ENCODE measurements around the gene SSBP4.
"Not testable (repeated sequence)": the region's sequence is repeated elsewhere in the genome, so short reads cannot be mapped to it uniquely, and the experiment has no call there.

Gene SSBP4

DNA sequence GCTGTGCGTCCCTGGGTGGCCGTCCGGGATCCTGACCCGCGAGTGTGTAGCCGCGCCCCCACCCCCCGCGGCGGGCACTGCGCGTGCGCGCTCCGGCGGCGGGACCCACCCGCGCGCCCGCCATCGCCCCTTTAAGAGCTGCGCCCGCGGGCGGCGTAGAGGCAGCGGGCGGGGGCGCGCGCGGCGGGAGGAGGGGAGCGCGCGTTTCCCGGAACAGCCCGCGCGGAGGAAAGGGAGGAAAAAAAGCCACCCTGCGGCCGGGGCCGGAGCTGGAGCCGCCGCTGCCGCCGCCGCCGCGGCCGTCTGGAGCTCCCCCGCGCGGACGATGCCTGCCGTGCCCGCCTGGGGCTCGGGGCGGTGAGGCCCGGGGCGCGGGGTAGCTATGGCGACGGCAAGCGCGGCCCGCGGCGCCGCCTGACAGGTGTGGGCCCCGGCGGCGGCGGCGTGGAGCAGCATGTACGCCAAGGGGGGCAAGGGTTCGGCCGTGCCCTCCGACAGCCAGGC, at the start of gene SSBP4:
TSS of gene SSBP4 (plus strand) at position 204 of the 504 bp plus-strand sequence. CDS start at position 455, 251 bp downstream.
- peak; percentile 10; the same call in 1 of the 2 replicates for TF ChIP-seq POLR2A (IDR thresholded peaks at IDR 0.05; ENCODE audit: low read depth, low read length)
- DNase-seq (ENCODE audit: insufficient read length, low spot score): no peak
- FAIRE-seq: no peak

DNA sequence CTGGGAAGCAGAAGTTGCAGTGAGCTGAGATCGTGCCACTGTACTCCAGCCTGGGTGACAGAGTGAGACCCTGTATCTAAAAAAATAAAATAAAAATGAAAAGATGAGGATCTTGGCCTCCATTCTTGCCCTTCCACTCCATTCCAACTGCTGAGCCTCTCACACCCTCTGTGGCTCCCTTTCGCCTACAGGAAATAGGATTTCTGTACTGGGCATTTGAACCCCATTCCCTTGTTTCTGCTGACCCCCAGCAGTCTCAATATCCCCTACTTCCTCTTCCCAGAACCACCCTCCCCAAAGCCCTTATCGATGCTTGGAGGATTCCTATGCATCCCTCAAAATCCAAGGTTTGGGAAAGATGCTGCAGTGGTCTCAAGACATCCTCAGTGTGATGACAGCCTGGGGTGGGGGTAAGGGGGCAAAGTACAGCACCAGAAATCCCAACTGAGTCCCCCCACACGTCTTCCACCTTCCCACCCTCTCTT, 45.7 kb upstream of the SSBP4 start:
- FAIRE-seq (no peak), DNase-seq (ENCODE audit: insufficient read length, low spot score) (no peak)
- no peak for TF ChIP-seq POLR2A (IDR thresholded peaks at IDR 0.05; ENCODE audit: low read depth, low read length)

DNA sequence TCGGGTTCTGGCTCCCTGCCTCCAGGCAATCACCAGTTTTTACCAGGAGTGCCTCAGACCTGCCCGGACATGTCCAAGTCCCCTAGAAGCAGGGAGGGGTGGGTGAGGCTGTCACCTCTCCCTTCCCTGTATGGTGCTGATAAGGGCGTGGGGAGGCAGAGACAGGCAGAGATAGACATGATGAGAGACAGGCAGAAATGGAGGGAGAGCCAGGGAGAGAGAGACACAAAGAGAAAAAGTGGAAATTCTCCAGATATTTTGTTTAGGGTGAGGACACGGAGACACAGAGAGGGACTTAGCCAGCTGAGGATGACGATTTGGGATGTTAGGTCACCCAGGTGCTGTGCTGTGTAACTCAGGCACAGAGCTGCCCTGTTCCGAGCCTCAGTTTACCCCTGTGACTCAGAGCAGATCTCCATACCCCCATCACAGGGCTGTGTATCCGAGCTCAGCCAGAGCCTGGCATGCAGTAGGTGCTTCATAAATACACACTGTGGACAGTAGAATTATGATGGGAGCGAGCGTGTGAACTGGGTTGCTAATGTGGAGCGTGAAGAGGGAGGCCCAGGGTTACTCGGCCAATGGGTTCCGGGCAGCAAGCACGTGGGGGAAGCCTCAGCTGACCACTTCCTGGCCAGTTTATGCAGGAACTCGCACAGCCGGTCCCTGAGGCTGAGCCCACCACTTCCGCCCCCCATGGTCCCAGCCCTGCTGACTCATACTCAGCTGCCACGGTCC, 45.1 kb upstream of the SSBP4 start:
- FAIRE-seq (no peak), DNase-seq (ENCODE audit: insufficient read length, low spot score) (peak; percentile 97)
- no peak for TF ChIP-seq POLR2A (IDR thresholded peaks at IDR 0.05; ENCODE audit: low read depth, low read length)

DNA sequence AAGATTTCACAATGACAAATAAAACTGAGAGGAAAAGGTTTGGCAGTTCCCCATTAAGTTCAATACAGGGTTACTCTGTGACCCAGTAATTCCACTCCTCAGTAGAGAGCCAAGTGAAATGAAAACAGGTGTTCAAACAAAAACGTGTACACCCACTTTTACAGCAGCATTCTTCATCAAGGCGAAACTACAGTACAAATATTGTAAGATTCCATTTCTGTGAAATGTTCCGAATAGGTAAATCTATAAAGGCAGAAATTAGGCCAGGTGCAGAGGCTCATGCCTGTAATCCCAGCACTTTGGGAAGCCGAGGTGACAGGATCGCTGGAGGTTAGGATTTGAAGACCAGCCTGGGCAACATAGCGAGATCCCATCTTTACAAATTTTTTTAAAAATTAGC, 42.2 kb upstream of the SSBP4 start:
- FAIRE-seq: no peak
- TF ChIP-seq POLR2A (IDR thresholded peaks at IDR 0.05; ENCODE audit: low read depth, low read length): no peak
- DNase-seq (ENCODE audit: insufficient read length, low spot score): no peak

DNA sequence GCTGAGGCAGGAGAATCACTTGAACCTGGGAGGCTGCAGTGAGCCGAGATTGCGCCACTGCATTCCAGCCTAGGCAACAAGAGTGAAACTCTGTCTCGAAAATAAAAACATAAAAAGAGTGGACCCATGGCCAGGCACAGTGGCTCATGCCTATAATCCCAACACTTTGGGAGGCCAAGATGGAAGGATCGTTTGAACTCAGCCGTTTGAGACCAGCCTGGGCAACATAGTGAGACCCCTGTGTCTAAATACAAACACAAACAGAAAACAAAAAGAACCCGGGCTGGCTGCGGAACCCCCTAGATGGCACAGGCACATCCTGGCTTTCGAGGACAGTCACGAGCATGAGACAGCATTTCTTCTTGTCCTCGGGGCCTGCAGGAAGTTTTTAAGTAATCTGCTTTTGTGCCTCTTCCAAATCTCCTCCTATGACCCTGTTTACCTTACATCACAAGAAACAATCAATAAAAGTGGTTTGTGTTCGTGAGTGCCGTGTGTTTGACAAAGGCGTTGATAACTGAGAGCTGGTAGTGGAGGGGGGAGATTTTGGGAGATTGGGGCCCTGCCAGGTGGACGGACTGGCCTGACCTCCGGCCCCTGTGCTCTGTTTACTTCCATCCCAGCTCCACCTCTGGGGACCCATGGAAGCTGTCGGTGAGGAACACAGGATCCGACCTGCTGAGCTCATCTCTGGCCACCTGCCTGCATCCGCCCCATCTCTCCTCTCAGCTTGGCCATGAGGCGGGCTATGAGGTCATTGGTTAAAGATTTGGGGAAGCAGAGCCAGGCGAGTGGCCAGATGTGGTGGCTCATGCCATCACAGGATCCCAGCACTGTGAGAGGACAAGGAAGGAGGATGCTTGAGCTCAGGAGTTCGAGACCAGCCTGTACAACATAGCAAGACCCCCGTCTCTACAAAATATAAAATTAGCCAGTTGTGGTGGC, 39.1 kb upstream of the SSBP4 start:
- DNase-seq (ENCODE audit: insufficient read length, low spot score) (peak; percentile 81), FAIRE-seq (peak; percentile 72)
- no peak for TF ChIP-seq POLR2A (IDR thresholded peaks at IDR 0.05; ENCODE audit: low read depth, low read length)

DNA sequence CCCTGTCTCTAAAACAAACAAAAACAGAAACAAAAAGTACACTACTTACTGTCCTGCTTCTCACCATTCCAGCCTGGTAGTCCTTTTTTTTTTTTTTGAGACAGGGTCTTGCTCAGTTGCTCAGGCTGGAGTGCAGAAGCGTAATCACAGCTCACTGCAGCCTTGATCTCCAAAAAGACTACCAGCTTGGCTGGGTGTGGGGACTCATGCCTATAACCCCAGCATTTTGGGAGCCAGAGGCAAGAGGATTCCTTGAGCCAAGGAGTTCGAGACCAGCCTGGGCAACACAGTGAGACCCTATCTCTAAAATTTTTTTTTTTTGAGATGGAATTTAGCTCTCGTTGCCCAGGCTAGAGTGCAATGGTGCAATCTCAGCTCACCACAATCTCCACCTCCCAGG, 38.4 kb upstream of the SSBP4 start:
- DNase-seq (ENCODE audit: insufficient read length, low spot score) (no peak), FAIRE-seq (no peak)
- TF ChIP-seq POLR2A (IDR thresholded peaks at IDR 0.05; ENCODE audit: low read depth, low read length): no peak

DNA sequence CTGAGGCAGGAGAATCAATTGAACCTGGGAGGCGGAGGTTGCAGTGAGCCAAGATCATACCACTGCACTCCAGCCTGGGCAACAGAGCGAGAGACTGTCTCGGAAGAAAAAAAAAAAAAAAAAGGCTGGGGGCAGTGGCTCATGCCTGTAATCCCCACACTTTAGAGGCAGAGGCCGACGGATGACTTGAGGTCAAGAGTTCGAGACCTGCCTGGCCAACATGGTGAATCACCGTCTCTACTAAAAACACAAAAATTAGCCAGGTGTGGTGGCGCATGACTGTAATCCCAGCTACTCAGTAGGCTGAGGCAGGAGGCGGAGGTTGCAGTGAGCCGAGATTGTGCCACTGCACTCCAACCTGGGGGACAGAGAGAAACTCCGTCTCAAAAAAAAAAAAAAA, 35.6 kb upstream of the SSBP4 start:
- FAIRE-seq; DNase-seq (ENCODE audit: insufficient read length, low spot score): not testable (repeated sequence)

DNA sequence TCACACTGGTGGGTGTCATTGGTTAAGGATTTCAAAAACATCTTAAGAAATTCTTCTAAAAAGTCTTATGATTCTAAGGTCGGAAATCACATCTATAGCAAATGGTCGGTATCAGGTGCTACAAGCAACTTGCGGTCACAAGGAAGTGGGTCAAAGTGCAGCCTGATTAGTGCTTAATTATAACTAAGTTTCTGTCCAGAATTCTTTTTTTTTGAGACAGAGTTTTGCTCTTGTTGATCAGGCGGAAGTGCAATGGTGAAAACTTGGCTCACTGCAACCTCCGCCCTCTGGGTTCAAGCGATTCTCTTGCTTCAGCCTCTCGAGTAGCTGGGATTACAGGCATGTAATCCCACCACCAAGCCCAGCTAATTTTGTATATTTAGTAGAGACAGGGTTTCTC, 34.4 kb upstream of the SSBP4 start:
- FAIRE-seq (no peak), DNase-seq (ENCODE audit: insufficient read length, low spot score) (no peak)
- no peak for TF ChIP-seq POLR2A (IDR thresholded peaks at IDR 0.05; ENCODE audit: low read depth, low read length)

DNA sequence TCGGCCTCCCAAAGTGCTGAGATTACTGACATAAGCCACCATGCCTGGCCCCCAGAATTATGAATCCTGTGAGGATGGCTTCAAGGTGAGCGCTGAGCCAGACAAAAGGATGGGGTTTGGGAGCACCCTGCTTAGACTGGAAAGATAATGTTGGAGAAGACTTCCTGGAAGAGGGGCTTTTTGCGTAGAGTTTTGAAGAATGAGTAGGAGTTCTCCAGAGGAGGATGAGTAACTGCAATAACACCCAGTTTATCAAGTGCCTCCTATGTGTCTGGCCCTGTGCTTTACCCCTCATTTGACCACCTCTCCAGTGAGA, 33.9 kb upstream of the SSBP4 start:
- TF ChIP-seq POLR2A (IDR thresholded peaks at IDR 0.05; ENCODE audit: low read depth, low read length): no peak
- DNase-seq (ENCODE audit: insufficient read length, low spot score) (no peak), FAIRE-seq (no peak)

DNA sequence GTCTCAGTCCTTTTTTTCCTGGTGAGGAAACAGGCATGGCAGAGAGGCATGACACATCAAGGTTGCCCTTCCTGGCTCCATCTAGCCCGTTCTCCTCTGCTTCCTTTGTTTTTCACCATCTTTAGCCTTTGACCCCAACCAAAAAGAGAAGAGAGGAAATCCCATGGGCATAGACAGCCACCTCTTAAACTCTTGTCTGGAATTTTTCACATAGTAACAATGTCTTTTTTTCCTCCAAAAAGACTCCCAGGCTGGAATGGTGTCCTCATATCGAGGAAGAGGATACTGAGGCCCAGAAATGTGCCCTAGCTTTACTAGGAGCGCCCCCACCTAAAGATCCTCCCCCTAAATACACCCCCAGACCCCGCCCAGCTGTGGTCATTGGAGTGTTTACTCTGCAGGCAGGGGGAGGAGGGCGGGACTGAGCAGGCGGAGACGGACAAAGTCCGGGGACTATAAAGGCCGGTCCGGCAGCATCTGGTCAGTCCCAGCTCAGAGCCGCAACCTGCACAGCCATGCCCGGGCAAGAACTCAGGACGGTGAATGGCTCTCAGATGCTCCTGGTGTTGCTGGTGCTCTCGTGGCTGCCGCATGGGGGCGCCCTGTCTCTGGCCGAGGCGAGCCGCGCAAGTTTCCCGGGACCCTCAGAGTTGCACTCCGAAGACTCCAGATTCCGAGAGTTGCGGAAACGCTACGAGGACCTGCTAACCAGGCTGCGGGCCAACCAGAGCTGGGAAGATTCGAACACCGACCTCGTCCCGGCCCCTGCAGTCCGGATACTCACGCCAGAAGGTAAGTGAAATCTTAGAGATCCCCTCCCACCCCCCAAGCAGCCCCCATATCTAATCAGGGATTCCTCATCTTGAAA, 33.3 kb upstream of the SSBP4 start, which contains the start of gene GDF15:
TSS of gene GDF15 (plus strand) at position 484 of the 868 bp plus-strand sequence. CDS start at position 516, 32 bp downstream.
- peak; percentile 55 for TF ChIP-seq POLR2A (IDR thresholded peaks at IDR 0.05; ENCODE audit: low read depth, low read length)
- FAIRE-seq (no peak), DNase-seq (ENCODE audit: insufficient read length, low spot score) (peak; percentile 78)

DNA sequence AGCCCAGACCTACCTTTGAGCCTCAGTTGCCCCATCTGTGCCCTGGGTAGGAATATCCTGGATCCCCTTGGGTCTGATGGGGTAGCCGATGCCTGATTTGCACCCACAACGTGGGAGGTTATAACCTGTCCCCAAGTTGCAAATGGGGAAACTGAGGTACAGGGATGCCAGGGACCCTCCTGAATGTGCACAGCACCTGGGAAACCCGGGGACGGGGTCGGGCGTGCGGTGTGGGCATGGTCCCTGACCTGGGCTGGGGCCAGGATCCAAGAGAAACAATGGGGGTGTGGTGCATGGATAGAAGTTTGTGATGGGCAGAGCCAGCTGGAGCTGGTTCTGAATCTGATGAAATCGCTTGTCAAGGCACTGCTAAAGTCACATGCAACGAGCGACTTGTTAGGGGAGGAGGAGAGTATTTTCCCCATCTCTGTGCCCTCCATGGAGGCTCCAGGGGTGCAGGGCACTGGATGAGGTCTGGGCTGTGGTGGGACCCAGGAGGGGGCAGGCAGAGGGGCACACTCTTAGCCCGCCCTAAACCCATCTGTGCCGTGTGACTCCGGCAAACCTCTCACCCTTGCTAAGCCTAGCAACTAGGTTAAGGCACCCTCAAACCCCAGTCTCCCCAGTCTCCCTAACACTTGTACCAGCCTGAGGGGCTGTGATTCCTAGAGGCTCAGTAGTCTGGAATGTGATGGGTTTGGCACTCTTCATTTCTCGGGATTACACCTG, 32.5 kb upstream of the SSBP4 start:
- DNase-seq (ENCODE audit: insufficient read length, low spot score): no peak
- FAIRE-seq: no peak
- TF ChIP-seq POLR2A (IDR thresholded peaks at IDR 0.05; ENCODE audit: low read depth, low read length): no peak

DNA sequence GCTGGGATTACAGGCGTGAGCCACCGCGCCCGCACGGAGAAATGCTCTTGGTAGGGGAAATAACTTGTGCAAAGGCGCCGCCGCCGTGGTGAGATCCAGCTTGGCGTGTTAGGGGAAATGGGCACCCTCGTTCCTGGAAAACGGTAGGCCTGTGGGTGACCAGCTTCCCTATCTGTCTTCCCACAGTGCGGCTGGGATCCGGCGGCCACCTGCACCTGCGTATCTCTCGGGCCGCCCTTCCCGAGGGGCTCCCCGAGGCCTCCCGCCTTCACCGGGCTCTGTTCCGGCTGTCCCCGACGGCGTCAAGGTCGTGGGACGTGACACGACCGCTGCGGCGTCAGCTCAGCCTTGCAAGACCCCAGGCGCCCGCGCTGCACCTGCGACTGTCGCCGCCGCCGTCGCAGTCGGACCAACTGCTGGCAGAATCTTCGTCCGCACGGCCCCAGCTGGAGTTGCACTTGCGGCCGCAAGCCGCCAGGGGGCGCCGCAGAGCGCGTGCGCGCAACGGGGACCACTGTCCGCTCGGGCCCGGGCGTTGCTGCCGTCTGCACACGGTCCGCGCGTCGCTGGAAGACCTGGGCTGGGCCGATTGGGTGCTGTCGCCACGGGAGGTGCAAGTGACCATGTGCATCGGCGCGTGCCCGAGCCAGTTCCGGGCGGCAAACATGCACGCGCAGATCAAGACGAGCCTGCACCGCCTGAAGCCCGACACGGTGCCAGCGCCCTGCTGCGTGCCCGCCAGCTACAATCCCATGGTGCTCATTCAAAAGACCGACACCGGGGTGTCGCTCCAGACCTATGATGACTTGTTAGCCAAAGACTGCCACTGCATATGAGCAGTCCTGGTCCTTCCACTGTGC, 30.9 kb upstream of the SSBP4 start:
- DNase-seq (ENCODE audit: insufficient read length, low spot score): peak; percentile 68

More for the DNA sequence above, 30.9 kb upstream of the SSBP4 start:
- FAIRE-seq: no peak
- TF ChIP-seq POLR2A (IDR thresholded peaks at IDR 0.05; ENCODE audit: low read depth, low read length): no peak

Measured in H54 (cell line).